Ovary (tissue), 10 donors: ENCODE results near the gene SLC52A1. TPM values are rescaled to one million over a fixed set of nuclear protein-coding genes. Genes with fewer than 3 reads are reported as not detected.
"Not testable (repeated sequence)": the region's sequence is repeated elsewhere in the genome, so short reads cannot be mapped to it uniquely, and the experiment has no call there.

Experiments
- DNase-seq, 5 donors: peaks; one replicate each; pipeline ENCODE4 v3.0.0-alpha.2; 2019 to 2020
- H3K27ac ChIP-seq, 2 donors: fragments of 200-600 bp; one replicate each; pipeline versions ENCODE4 v1.5.1 to v1.8.0; 2019 to 2022
- H3K27me3 ChIP-seq: fragments of 200-600 bp; one replicate; pipeline ENCODE4 v1.8.0; 2022
- H3K36me3 ChIP-seq: fragments of 200-600 bp; sonication (generic); one replicate; pipeline ENCODE4 v1.5.1; 2019
- H3K4me1 ChIP-seq: one replicate; pipeline ENCODE4 v1.8.1; 2013; ENCODE audit warnings: mild to moderate bottlenecking, moderate library complexity; ENCODE audit not compliant: insufficient read depth
- H3K4me3 ChIP-seq: fragments of 200-600 bp; sonication (generic); one replicate; pipeline ENCODE4 v1.5.1; 2017
- H3K9me3 ChIP-seq, 2 donors: fragments of 200-600 bp in 1 of 2; sonication (generic) in 1 of 2; one replicate each; pipeline versions ENCODE4 v1.5.1 to v1.8.1; 2013 to 2019; ENCODE audit warnings: mild to moderate bottlenecking in 1 of 2, moderate library complexity in 1 of 2
- EP300 ChIP-seq: sonication (generic); formaldehyde crosslinking; IDR thresholded peaks from one replicate; pipeline ENCODE4 v1.6.1; 2017; ENCODE audit warnings: antibody characterized with exemption
- POLR2A ChIP-seq: fragments of 450-650 bp; IDR thresholded peaks from one replicate; pipeline ENCODE4 v1.6.1; 2017; ENCODE audit warnings: antibody characterized with exemption, mild to moderate bottlenecking, moderate library complexity
- WGBS, 3 donors: extraction: QIAGEN DNeasy Blood & Tissue Kit in 1 of 3; methylation state at CpG; one replicate each; pipeline versions ENCODE4 v1.1.5 to v1.1.7; 2013 to 2017; 5-methylcytosine and 5-hydroxymethylcytosine counted together
- intact Hi-C, 4 donors: fragments of 100-400 bp; cut with DNase I; formaldehyde crosslinking; loops; one replicate each; pipeline versions ENCODE4 v1.11.0 to v1.15.1; 2022 to 2023
- long read RNA-seq, 3 donors: library from polyadenylated mRNA in 2 of 3; unstranded in 2 of 3; transcript quantifications; one replicate each; pipeline ENCODE4 v2.0.0 and lab custom pipeline, GENCODE V29; 2021 to 2026
- polyA plus RNA-seq, 2 donors: library from polyadenylated mRNA; stranded (reverse); fragments of 200-250 nt in 1 of 2; fragments of 350-450 nt in 1 of 2; fragmentation: Illumina TruSeq in 1 of 2; extraction: RNeasy Lipid Tissue Mini Kit (QIAGEN cat#74804) in 1 of 2; gene quantifications; one replicate each; pipeline ENCODE4 v1.2.3, GENCODE V29; 2013 to 2014
- total RNA-seq, 7 donors: library from RNA; depleted of rRNA in 2 of 7; stranded (reverse); fragments of >200 nt in 2 of 7; fragmentation: NEBNext Ultra II Directional in 3 of 7; extraction: Animal tissue kit (Norgen Biotek cat#: 25700) in 3 of 7; gene quantifications; one replicate each; pipeline versions ENCODE4 v1.1.0 to v1.2.4, GENCODE V29; 2016 to 2023
- TF ChIP-seq, protein P1 (sequence below), 3 donors: fragments of 450-650 bp in 2 of 3; fragments of 200-600 bp in 1 of 3; IDR thresholded peaks; one replicate each; pipeline versions ENCODE4 v1.5.1 to v1.8.0; 2016 to 2022; ENCODE audit warnings: antibody characterized with exemption in 3 of 3, mild to moderate bottlenecking in 1 of 3
- donor health status: DM: no; HTN: no; CAD: no; lungs with moderate emphysema.
- donor health status: DM: no; HTN: no; CAD: no.
- donor health status: Bipolar disorder and iron deficiency.
- donor health status: DM: yes; HTN: yes; CAD: no.
- donor health status: DM: no; HTN: no; CAD: no.
- donor health status: DM: yes; HTN: yes; CAD: no.

The SLC52A1 gene
- 1 to 10 TPM in 1 of 7 donors, under 1 TPM in 3, not detected in 3; 0.08 to 1.0 (median 0.19) TPM for total RNA-seq
- not detected for polyA plus RNA-seq
- long read RNA-seq, donor 1: 0 reads
- long read RNA-seq, donor 2: 0 reads
- long read RNA-seq, donor 3, partial matches to known transcripts: 0 of 1 reads
- long read RNA-seq, donor 3, other reads (novel, unspliced or antisense): 1 of 1 reads

DNA sequence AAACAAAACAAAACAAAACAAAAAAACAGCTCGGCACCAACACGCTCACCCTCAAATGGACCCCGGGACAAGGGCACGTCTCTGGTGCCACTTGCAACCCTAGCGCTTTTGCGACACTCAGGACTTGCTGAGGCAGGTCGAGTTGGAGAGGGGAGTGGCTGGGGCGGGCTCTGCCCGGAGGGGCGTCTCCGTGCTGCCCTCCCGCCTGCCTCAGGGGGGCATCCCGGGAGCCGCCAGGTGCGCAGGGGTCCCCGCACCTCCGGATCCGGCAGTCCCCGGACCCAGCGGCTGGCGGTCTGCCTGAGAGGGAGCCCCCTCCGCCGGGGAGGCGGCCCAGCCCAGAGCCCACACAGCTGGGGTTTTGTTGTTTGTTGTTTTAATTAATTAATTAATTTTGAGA lies at the start of gene SLC52A1:
SLC52A1 (minus strand) TSS at position 112 of the 400 bp plus-strand sequence. CDS start 820 bp downstream, outside the sequence.
- Histone ChIP-seq H3K4me3 (peak within 1 kb of the TSS; percentile 18), H3K4me1 (peaks cover 2% of the 10 kb centered on the region), H3K27me3 (no peaks in the 10 kb centered on the region), H3K9me3 (no peaks in the 10 kb centered on the region), H3K27ac (no peak within 1 kb of the TSS), H3K36me3 (no peaks in the 10 kb centered on the region)
- intact Hi-C loops: no loop called here
- 4 to 5% (median 4%) methylated on average over 24 of the region's 24 CpGs for WGBS, 3 donors
- TF ChIP-seq EP300 (no peak), POLR2A (no peak)
- TF ChIP-seq, protein P1, sequence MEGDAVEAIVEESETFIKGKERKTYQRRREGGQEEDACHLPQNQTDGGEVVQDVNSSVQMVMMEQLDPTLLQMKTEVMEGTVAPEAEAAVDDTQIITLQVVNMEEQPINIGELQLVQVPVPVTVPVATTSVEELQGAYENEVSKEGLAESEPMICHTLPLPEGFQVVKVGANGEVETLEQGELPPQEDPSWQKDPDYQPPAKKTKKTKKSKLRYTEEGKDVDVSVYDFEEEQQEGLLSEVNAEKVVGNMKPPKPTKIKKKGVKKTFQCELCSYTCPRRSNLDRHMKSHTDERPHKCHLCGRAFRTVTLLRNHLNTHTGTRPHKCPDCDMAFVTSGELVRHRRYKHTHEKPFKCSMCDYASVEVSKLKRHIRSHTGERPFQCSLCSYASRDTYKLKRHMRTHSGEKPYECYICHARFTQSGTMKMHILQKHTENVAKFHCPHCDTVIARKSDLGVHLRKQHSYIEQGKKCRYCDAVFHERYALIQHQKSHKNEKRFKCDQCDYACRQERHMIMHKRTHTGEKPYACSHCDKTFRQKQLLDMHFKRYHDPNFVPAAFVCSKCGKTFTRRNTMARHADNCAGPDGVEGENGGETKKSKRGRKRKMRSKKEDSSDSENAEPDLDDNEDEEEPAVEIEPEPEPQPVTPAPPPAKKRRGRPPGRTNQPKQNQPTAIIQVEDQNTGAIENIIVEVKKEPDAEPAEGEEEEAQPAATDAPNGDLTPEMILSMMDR (IDR thresholded peaks at IDR 0.05): no peak
- DNase-seq: no peak

DNA sequence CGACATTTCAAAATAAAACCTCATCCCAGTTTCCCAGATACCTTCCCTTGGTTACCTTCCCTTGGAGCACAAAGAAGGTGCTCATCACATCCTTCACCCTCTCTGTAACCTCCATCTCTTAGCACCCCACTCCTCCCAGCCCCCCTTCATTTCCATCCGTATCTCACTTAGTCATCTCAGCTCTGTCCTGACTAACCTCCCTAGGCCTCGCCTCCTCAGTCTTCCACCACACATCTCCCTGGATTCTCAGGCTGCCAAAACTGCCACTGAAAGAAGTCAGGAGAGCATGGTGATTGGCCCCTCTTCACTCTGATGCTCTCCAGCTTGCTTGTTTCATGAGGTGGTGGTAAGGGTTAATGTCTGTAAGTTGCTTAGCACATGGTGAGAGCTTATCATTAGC lies 45.4 kb upstream of the SLC52A1 start:
- Histone ChIP-seq H3K27me3 (no peaks in the 10 kb centered on the region), H3K27ac (no peak overlapping the region), H3K4me3 (no peak overlapping the region), H3K9me3 (no peaks in the 10 kb centered on the region), H3K4me1 (peaks cover 2% of the 10 kb centered on the region), H3K36me3 (no peaks in the 10 kb centered on the region)
- 91 to 92% (median 92%) methylated on average over 3 of the region's 3 CpGs for WGBS, 3 donors
- no peak for DNase-seq
- TF ChIP-seq EP300 (no peak), POLR2A (no peak)
- TF ChIP-seq, protein P1 (IDR thresholded peaks at IDR 0.05): no peak
- intact Hi-C loops: no loop called here

- 1% methylated on average over 56 to 75 of the region's 75 CpGs for WGBS, 3 donors
Measured at GRCh38 chr17:5078106-5079028, 43.1 kb upstream of the SLC52A1 start, which contains the start of gene ZFP3. Gene ZFP3, plus strand, starts transcription at chr17:5078467. Its CDS starts 13,038 bp downstream, at chr17:5091505.

GRCh38 chr17:5077781-5078105 lies 42.5 kb upstream of the SLC52A1 start:
- TF ChIP-seq EP300 (no peak), POLR2A (no peak)
- TF ChIP-seq, protein P1 (IDR thresholded peaks at IDR 0.05): no peak
- intact Hi-C loops: no loop called here
- WGBS, 3 donors: 1 to 3% (median 2%) methylated on average over 14 of the region's 14 CpGs
- Histone ChIP-seq H3K27ac (peak overlapping the region in 1 of 2 donors; percentile 41), H3K4me1 (peaks cover 2% of the 10 kb centered on the region), H3K9me3 (no peaks in the 10 kb centered on the region), H3K4me3 (peak overlapping the region; percentile 63), H3K27me3 (no peaks in the 10 kb centered on the region), H3K36me3 (no peaks in the 10 kb centered on the region)
- DNase-seq: no peak

More at GRCh38 chr17:5078106-5079028, 43.1 kb upstream of the SLC52A1 start, which contains the start of gene ZFP3:
- TF ChIP-seq, protein P1 (IDR thresholded peaks at IDR 0.05): no peak
- Histone ChIP-seq H3K27me3 (no peaks in the 10 kb centered on the region), H3K27ac (peak within 1 kb of the TSS; percentile 7 to 41), H3K4me1 (peaks cover 2% of the 10 kb centered on the region), H3K9me3 (no peaks in the 10 kb centered on the region), H3K36me3 (no peaks in the 10 kb centered on the region), H3K4me3 (peak within 1 kb of the TSS; percentile 63)
- intact Hi-C loops: no loop called here
- DNase-seq: peak; percentile 69 to 87 (median 75)

- intact Hi-C loops, H3K9me3 ChIP-seq, H3K36me3 ChIP-seq, H3K27me3 ChIP-seq, H3K4me1 ChIP-seq, H3K27ac ChIP-seq: not testable (repeated sequence)
- peak in 2 of 5 donors; percentile 23 to 37 for DNase-seq
- WGBS, 3 donors: 95 to 97% (median 96%) methylated on average over 24 of the region's 24 CpGs
- H3K4me3 ChIP-seq: peak overlapping the region; percentile 63
Measured at GRCh38 chr17:5077275-5077674, 42.0 kb upstream of the SLC52A1 start.

DNA sequence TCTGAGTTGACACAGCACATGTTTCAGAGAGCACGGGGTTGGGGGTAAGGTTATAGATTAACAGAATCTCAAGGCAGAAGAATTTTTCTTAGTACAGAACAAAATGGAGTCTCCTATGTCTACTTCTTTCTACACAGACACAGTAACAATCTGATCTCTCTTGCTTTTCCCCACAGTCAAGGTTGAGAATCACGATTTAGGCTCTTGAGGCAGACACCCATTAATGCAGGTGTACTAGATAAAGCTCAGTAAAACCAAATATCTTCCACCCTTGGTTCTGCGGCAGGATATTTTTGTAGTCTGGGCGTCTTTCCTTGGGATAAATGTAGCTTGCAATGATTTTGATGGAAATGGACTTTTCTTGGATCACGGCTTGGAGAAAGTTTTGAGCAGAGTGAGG lies 40.2 kb upstream of the SLC52A1 start:
- DNase-seq, H3K9me3 ChIP-seq, intact Hi-C loops, H3K4me1 ChIP-seq, H3K4me3 ChIP-seq, H3K36me3 ChIP-seq, H3K27me3 ChIP-seq, H3K27ac ChIP-seq: not testable (repeated sequence)
- 82 to 85% (median 83%) methylated on average over 4 to 5 of the region's 5 CpGs for WGBS, 3 donors
